ENCODE measurements around the gene PRDM9. TPM values are rescaled to one million over a fixed set of nuclear protein-coding genes. Genes with fewer than 3 reads are reported as not detected.

Gene PRDM9
- not detected for total RNA-seq

GRCh38 chr5:23507278-23507685 is at the start of gene PRDM9:
TSS of gene PRDM9 (plus strand) at chr5:23507609. CDS start at chr5:23509034, 1,425 bp downstream.
- Histone ChIP-seq H3K27me3 (no peaks in the 10 kb centered on the region), H3K9me3 (no peaks in the 10 kb centered on the region), H3K27ac (no peak within 1 kb of the TSS), H3K4me1 (no peaks in the 10 kb centered on the region), H3K36me3 (no peaks in the 10 kb centered on the region), H3K4me3 (no peak within 1 kb of the TSS)
- DNase-seq (ENCODE audit: low spot score in 2 of 2) = no peak
- no peak for TF ChIP-seq CTCF (IDR thresholded peaks at IDR 0.05)
- intact Hi-C loops (cut with DNase I) = no loop called here

- no peak overlapping the region for H3K27ac ChIP-seq
- TF ChIP-seq CTCF (IDR thresholded peaks at IDR 0.05) = no peak
- intact Hi-C loops (cut with DNase I) = no loop called here
- H3K36me3 ChIP-seq = no peaks in the 10 kb centered on the region
- no peaks in the 10 kb centered on the region for H3K4me1 ChIP-seq
- H3K4me3 ChIP-seq = no peak overlapping the region
- DNase-seq (ENCODE audit: low spot score in 2 of 2) = no peak
- no peaks in the 10 kb centered on the region for H3K27me3 ChIP-seq
- H3K9me3 ChIP-seq = no peaks in the 10 kb centered on the region
These were observed 49.6 kb upstream of the PRDM9 start for GRCh38 chr5:23457780-23458179.

- Histone ChIP-seq H3K27me3 (no peaks in the 10 kb centered on the region), H3K9me3 (no peaks in the 10 kb centered on the region), H3K36me3 (no peaks in the 10 kb centered on the region), H3K4me1 (no peaks in the 10 kb centered on the region), H3K27ac (no peak overlapping the region), H3K4me3 (no peak overlapping the region)
- intact Hi-C loops (cut with DNase I) = no loop called here
- no peak for TF ChIP-seq CTCF (IDR thresholded peaks at IDR 0.05)
- no peak for DNase-seq (ENCODE audit: low spot score in 2 of 2)
These were observed 48.2 kb upstream of the PRDM9 start for GRCh38 chr5:23459214-23459613.

GRCh38 chr5:23461576-23461975 is 45.8 kb upstream of the PRDM9 start:
- no peak overlapping the region for H3K27ac ChIP-seq
- intact Hi-C loops (cut with DNase I) = no loop called here
- TF ChIP-seq CTCF (IDR thresholded peaks at IDR 0.05) = no peak
- no peaks in the 10 kb centered on the region for H3K27me3 ChIP-seq
- H3K36me3 ChIP-seq = no peaks in the 10 kb centered on the region
- no peaks in the 10 kb centered on the region for H3K4me1 ChIP-seq
- H3K9me3 ChIP-seq = no peaks in the 10 kb centered on the region
- DNase-seq (ENCODE audit: low spot score in 2 of 2) = no peak
- H3K4me3 ChIP-seq = no peak overlapping the region

- Histone ChIP-seq H3K4me1 (no peaks in the 10 kb centered on the region), H3K9me3 (no peaks in the 10 kb centered on the region), H3K36me3 (no peaks in the 10 kb centered on the region), H3K27me3 (no peaks in the 10 kb centered on the region), H3K4me3 (no peak overlapping the region), H3K27ac (no peak overlapping the region)
- no peak for DNase-seq (ENCODE audit: low spot score in 2 of 2)
- no peak for TF ChIP-seq CTCF (IDR thresholded peaks at IDR 0.05)
- intact Hi-C loops (cut with DNase I) = no loop called here
These were observed 41.0 kb upstream of the PRDM9 start for GRCh38 chr5:23466401-23466912.

GRCh38 chr5:23468658-23469057 is 38.8 kb upstream of the PRDM9 start:
- Histone ChIP-seq H3K27me3 (no peaks in the 10 kb centered on the region), H3K4me3 (no peak overlapping the region), H3K4me1 (no peaks in the 10 kb centered on the region), H3K27ac (no peak overlapping the region), H3K36me3 (no peaks in the 10 kb centered on the region), H3K9me3 (no peaks in the 10 kb centered on the region)
- intact Hi-C loops (cut with DNase I) = no loop called here
- no peak for TF ChIP-seq CTCF (IDR thresholded peaks at IDR 0.05)
- DNase-seq (ENCODE audit: low spot score in 2 of 2) = no peak
